ENCODE data around the gene SFXN5.

The SFXN5 gene

GRCh38 chr2:73089270-73090030, 17.9 kb upstream of the SFXN5 start:
- CTCF ChIA-PET, result interaction anchor here (0.9 to 7.0 kb wide), 5 partner anchors 10 to 122 kb away, joined by 3 to 89 read pairs (median 50); partner anchors contain the start of gene SMYD5
- no peak for TF ChIP-seq CTCF (IDR thresholded peaks at IDR 0.05; ENCODE audit: control extremely low read depth, extremely low read depth, low read depth, missing control alignments)
- POLR2A ChIA-PET, result no interaction called here
- no peak for DNase-seq (ENCODE audit: extremely low spot score)

- CTCF ChIA-PET, result interaction anchor here (0.9 to 7.0 kb wide), 5 partner anchors 9 to 123 kb away, joined by 3 to 89 read pairs (median 50); partner anchors contain the start of gene SMYD5
- POLR2A ChIA-PET, result no interaction called here
- DNase-seq (ENCODE audit: extremely low spot score), result no peak
- no peak for TF ChIP-seq CTCF (IDR thresholded peaks at IDR 0.05; ENCODE audit: control extremely low read depth, extremely low read depth, low read depth, missing control alignments)
Observed at GRCh38 chr2:73088703-73089102, 17.2 kb upstream of the SFXN5 start.

GRCh38 chr2:73088211-73088610, 16.7 kb upstream of the SFXN5 start:
- TF ChIP-seq CTCF (IDR thresholded peaks at IDR 0.05; ENCODE audit: control extremely low read depth, extremely low read depth, low read depth, missing control alignments), result no peak
- CTCF ChIA-PET, result interaction anchor here (0.9 to 7.0 kb wide), 6 partner anchors 8 to 123 kb away, joined by 3 to 89 read pairs (median 36); partner anchors contain the start of gene SMYD5
- POLR2A ChIA-PET, result no interaction called here
- no peak for DNase-seq (ENCODE audit: extremely low spot score)

GRCh38 chr2:73087311-73087710, 15.8 kb upstream of the SFXN5 start:
- DNase-seq (ENCODE audit: extremely low spot score), result no peak
- ChIA-PET POLR2A (no interaction called here), CTCF (interaction anchor here (1.1 to 7.0 kb wide), 6 partner anchors 69 to 131 kb away, joined by 3 to 89 read pairs (median 36); partner anchors contain the start of gene SMYD5)
- TF ChIP-seq CTCF (IDR thresholded peaks at IDR 0.05; ENCODE audit: control extremely low read depth, extremely low read depth, low read depth, missing control alignments), result no peak

GRCh38 chr2:73085691-73086090, 14.2 kb upstream of the SFXN5 start:
- POLR2A ChIA-PET, result no interaction called here
- peak; percentile 90 for TF ChIP-seq CTCF (IDR thresholded peaks at IDR 0.05; ENCODE audit: control extremely low read depth, extremely low read depth, low read depth, missing control alignments)
- peak; percentile 85 for DNase-seq (ENCODE audit: extremely low spot score)
- CTCF ChIA-PET, result interaction anchor here (0.7 to 7.0 kb wide), 24 partner anchors 10 to 198 kb away, joined by 3 to 89 read pairs (median 7); partner anchors contain the start of genes SFXN5 and SMYD5

- CTCF ChIA-PET, result interaction anchor here (0.6 to 7.0 kb wide), 32 partner anchors 10 to 197 kb away, joined by 3 to 89 read pairs (median 4); partner anchors contain the start of genes SFXN5 and SMYD5
- DNase-seq (ENCODE audit: extremely low spot score), result no peak
- no peak for TF ChIP-seq CTCF (IDR thresholded peaks at IDR 0.05; ENCODE audit: control extremely low read depth, extremely low read depth, low read depth, missing control alignments)
- POLR2A ChIA-PET, result no interaction called here
Observed at GRCh38 chr2:73084971-73085370, 13.5 kb upstream of the SFXN5 start.
